Fibroblast of skin of right quadriceps (primary cell): ENCODE data around the gene SLMAP.
A peak's percentile ranks its signal among the peaks of the same experiment; 100 is the strongest.

ENCODE experiments used
- DNase-seq: peaks from one replicate; pipeline ENCODE4 v3.0.0-alpha.2; 2013

SLMAP gene

GRCh38 chr3:57755741-57756527 lies at the start of gene SLMAP:
TSS of gene SLMAP (plus strand) at chr3:57756309. CDS start at chr3:57757652, 1,343 bp downstream.
- peak; percentile 97 for DNase-seq

- peak; percentile 83 for DNase-seq
Measured at GRCh38 chr3:57706462-57706861, 49.6 kb upstream of the SLMAP start.

GRCh38 chr3:57709031-57709430 lies 47.1 kb upstream of the SLMAP start:
- DNase-seq, result no peak

- no peak for DNase-seq
Measured at GRCh38 chr3:57709559-57709958, 46.5 kb upstream of the SLMAP start.

- DNase-seq, result no peak
Measured at GRCh38 chr3:57715686-57716085, 40.4 kb upstream of the SLMAP start.

- no peak for DNase-seq
Measured at GRCh38 chr3:57717205-57717868, 38.8 kb upstream of the SLMAP start.

GRCh38 chr3:57718118-57718517 lies 38.0 kb upstream of the SLMAP start:
- DNase-seq, result no peak

GRCh38 chr3:57726397-57726796 lies 29.7 kb upstream of the SLMAP start:
- no peak for DNase-seq

GRCh38 chr3:57727106-57727505 lies 29.0 kb upstream of the SLMAP start:
- DNase-seq, result no peak

GRCh38 chr3:57729334-57730045 lies 26.6 kb upstream of the SLMAP start:
- no peak for DNase-seq

GRCh38 chr3:57730682-57731081 lies 25.4 kb upstream of the SLMAP start:
- DNase-seq, result no peak

GRCh38 chr3:57731311-57731710 lies 24.8 kb upstream of the SLMAP start:
- DNase-seq, result peak; percentile 24

GRCh38 chr3:57733790-57734189 lies 22.3 kb upstream of the SLMAP start:
- no peak for DNase-seq

GRCh38 chr3:57735405-57735804 lies 20.7 kb upstream of the SLMAP start:
- DNase-seq, result no peak

GRCh38 chr3:57737840-57738239 lies 18.3 kb upstream of the SLMAP start:
- DNase-seq, result no peak

- no peak for DNase-seq
Measured at GRCh38 chr3:57738391-57738790, 17.7 kb upstream of the SLMAP start.

- no peak for DNase-seq
Measured at GRCh38 chr3:57740027-57740426, 16.1 kb upstream of the SLMAP start.

- peak; percentile 53 for DNase-seq
Measured at GRCh38 chr3:57743496-57743895, 12.6 kb upstream of the SLMAP start.

GRCh38 chr3:57745101-57745500 lies 11.0 kb upstream of the SLMAP start:
- no peak for DNase-seq

- no peak for DNase-seq
Measured at GRCh38 chr3:57746156-57747010, 9.7 kb upstream of the SLMAP start.

GRCh38 chr3:57749542-57749941 lies 6.6 kb upstream of the SLMAP start:
- no peak for DNase-seq

- peak; percentile 17 for DNase-seq
Measured at GRCh38 chr3:57752307-57752706, 3.8 kb upstream of the SLMAP start.

- no peak for DNase-seq
Measured at GRCh38 chr3:57753016-57753415, 3.1 kb upstream of the SLMAP start.
